Left renal cortex interstitium (tissue), 4 donors: ENCODE measurements around the gene UMPS. TPM values are rescaled to one million over a fixed set of nuclear protein-coding genes. Genes with fewer than 3 reads are reported as not detected.

Source experiments
- DNase-seq, 4 donors: peaks; one replicate each; pipeline ENCODE4 v3.0.0-alpha.2; 2013; ENCODE audit warnings: low read depth in 4 of 4, low spot score in 2 of 4, missing footprints in 1 of 4
- polyA plus RNA-seq, 4 donors: library from polyadenylated mRNA; unstranded; fragments of 120-200 nt; gene quantifications; one replicate each; pipeline ENCODE4 v1.2.1, GENCODE V29; 2013; ENCODE audit not compliant: insufficient read length in 4 of 4

Gene UMPS
- polyA plus RNA-seq, 4 donors = 43.5 to 51.8 (median 49.3) TPM

DNA sequence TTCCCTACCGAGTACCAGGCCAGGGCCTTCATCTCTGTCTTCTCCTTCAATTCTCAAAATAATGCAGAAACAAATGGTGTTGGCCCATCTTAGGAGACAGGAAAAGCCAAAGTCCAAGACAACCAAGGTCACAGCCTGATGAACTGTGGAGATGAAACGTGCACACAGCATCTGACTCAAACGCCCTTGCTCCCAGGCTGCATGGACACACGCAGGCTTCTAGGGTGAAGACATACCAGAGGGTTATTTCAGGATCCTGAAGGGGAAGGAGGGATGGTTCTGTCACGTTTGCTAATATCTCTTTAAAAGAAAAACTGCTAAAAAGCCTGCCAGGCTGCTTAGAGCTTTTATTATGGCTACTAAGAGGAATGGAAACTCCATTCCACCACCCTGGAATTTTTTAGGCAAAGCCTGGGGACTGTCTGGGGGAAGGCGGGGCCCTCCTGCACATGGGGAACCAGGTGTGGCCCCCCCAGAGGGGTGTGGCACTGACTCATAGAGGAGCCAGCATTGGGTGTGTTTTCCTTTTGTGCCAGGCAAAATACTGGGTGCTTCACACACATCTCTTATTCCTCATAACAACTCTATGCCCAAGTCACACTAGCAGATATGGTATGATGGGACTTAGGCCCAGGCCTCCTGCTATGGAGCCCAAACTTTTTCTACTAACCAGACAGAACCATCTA is 62.9 kb downstream of the UMPS start:
- DNase-seq = no peak

DNA sequence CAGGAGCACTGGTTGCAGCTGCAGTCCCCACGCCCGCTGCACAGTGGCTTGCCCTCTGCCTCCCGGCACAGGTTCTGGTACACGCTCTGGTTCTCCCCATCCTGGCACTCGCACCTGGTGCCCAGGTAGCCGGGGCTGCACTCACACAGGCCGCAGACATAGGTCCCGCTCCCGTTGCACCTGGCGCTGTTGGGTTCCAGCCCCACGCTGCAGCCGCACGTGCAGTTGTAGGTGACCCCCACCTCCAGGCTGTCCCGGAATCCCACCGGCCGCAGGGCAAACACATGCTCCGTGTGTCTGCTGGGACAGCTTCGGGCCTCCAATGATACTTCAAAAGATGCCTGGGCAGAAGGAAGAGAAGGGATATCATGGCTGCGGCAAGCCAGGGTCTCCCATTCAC is 66.2 kb downstream of the UMPS start:
- no peak for DNase-seq

- DNase-seq = no peak
Observed at GRCh38 chr3:124797426-124797945, 67.2 kb downstream of the UMPS start.

Other genes with a start within 250 kb of the UMPS start
- gene ITGB5, start 156.9 kb downstream of the UMPS start, polyA plus RNA-seq = 100 to 1,000 TPM in 1 of 4 donors, 10 to 100 TPM in 3; 84.1 to 114 (median 94.0) TPM
- gene MUC13, start 204.3 kb downstream of the UMPS start, polyA plus RNA-seq = under 1 TPM in 1 of 4 donors, not detected in 3; 0.16 TPM